SU-DHL-6 (cell line): ENCODE results near the gene LDLRAD2.
A peak's percentile ranks its signal among the peaks of the same experiment; 100 is the strongest.
"Not testable (repeated sequence)": the region's sequence is repeated elsewhere in the genome, so short reads cannot be mapped to it uniquely, and the experiment has no call there.

Experiments
- H2AFZ ChIP-seq: fragments of 200-600 bp; sonication (generic); 2 replicates; pipeline ENCODE4 v1.6.1; 2014; ENCODE audit warnings: low read depth, mild to moderate bottlenecking, moderate library complexity, mixed read lengths, antibody characterized with exemption, low read length; ENCODE audit not compliant: severe bottlenecking
- H3F3A ChIP-seq: fragments of 200-600 bp; shearing (Covaris generic); 2 replicates; pipeline ENCODE4 v1.6.0; 2016; ENCODE audit warnings: antibody characterized with exemption, mild to moderate bottlenecking; ENCODE audit not compliant: insufficient read depth
- H3K27ac ChIP-seq: fragments of 200-600 bp; sonication (generic); 2 replicates; pipeline ENCODE4 v1.5.1; 2016; ENCODE audit warnings: low read depth, mild to moderate bottlenecking, low read length, moderate library complexity, mixed read lengths
- H3K27me3 ChIP-seq: fragments of 200-600 bp; sonication (generic), shearing (Covaris generic); 2 replicates; pipeline ENCODE4 v1.6.0; 2014; ENCODE audit warnings: mild to moderate bottlenecking, low read length
- H3K36me3 ChIP-seq: fragments of 200-600 bp; sonication (generic); 2 replicates; pipeline ENCODE4 v1.6.1; 2014; ENCODE audit warnings: mild to moderate bottlenecking, low read length, mixed read lengths
- H3K4me2 ChIP-seq: fragments of 300-600, 200-600 bp; shearing (Covaris generic), sonication (generic); 2 replicates; pipeline ENCODE4 v1.6.0; 2014; ENCODE audit warnings: low read length, low read depth, mild to moderate bottlenecking; ENCODE audit not compliant: poor library complexity, severe bottlenecking
- H3K4me3 ChIP-seq: fragments of 200-600 bp; sonication (generic); 2 replicates; pipeline ENCODE4 v1.5.1; 2014; ENCODE audit warnings: antibody characterized with exemption, low read length, mild to moderate bottlenecking, mixed read lengths; ENCODE audit not compliant: insufficient read depth, poor library complexity, severe bottlenecking
- H3K79me2 ChIP-seq: fragments of 200-600 bp; sonication (generic); 2 replicates; pipeline ENCODE4 v1.6.1; 2014; ENCODE audit warnings: mild to moderate bottlenecking, low read length, moderate library complexity; ENCODE audit not compliant: insufficient read depth
- H3K9ac ChIP-seq: fragments of 200-600 bp; sonication (generic); 2 replicates; pipeline ENCODE4 v1.7.0; 2014; ENCODE audit warnings: mild to moderate bottlenecking, low read length
- H3K9me2 ChIP-seq: fragments of 200-600 bp; sonication (generic); replicated peaks from 2 replicates; pipeline ENCODE4 v1.6.1; 2014; ENCODE audit warnings: low read length; ENCODE audit not compliant: insufficient read depth
- H3K9me3 ChIP-seq: fragments of 200-600 bp; sonication (generic); 2 replicates; pipeline ENCODE4 v1.6.1; 2014; ENCODE audit warnings: low read length, mixed read lengths; ENCODE audit not compliant: insufficient read depth
- H4K20me1 ChIP-seq: fragments of 200-600 bp; sonication (generic); 2 replicates; pipeline ENCODE4 v1.6.1; 2014; ENCODE audit warnings: low read depth, mild to moderate bottlenecking, antibody characterized with exemption, low read length, moderate library complexity, mixed read lengths
- EZH2phosphoT487 ChIP-seq: fragments of 200-600 bp; sonication (generic), shearing (Covaris generic); conservative IDR thresholded peaks from 2 replicates; pipeline ENCODE4 v1.6.1; 2018; ENCODE audit warnings: mild to moderate bottlenecking, antibody characterized with exemption, low read length, moderate library complexity, mixed read lengths
- TF ChIP-seq, protein P1 (sequence below): fragments of 200-600 bp; sonication (generic); IDR thresholded peaks from one replicate; pipeline ENCODE4 v1.5.1; 2017; ENCODE audit warnings: antibody characterized with exemption, mild to moderate bottlenecking, low read length, moderate library complexity; ENCODE audit not compliant: insufficient read depth, poor library complexity, severe bottlenecking

LDLRAD2 gene

DNA sequence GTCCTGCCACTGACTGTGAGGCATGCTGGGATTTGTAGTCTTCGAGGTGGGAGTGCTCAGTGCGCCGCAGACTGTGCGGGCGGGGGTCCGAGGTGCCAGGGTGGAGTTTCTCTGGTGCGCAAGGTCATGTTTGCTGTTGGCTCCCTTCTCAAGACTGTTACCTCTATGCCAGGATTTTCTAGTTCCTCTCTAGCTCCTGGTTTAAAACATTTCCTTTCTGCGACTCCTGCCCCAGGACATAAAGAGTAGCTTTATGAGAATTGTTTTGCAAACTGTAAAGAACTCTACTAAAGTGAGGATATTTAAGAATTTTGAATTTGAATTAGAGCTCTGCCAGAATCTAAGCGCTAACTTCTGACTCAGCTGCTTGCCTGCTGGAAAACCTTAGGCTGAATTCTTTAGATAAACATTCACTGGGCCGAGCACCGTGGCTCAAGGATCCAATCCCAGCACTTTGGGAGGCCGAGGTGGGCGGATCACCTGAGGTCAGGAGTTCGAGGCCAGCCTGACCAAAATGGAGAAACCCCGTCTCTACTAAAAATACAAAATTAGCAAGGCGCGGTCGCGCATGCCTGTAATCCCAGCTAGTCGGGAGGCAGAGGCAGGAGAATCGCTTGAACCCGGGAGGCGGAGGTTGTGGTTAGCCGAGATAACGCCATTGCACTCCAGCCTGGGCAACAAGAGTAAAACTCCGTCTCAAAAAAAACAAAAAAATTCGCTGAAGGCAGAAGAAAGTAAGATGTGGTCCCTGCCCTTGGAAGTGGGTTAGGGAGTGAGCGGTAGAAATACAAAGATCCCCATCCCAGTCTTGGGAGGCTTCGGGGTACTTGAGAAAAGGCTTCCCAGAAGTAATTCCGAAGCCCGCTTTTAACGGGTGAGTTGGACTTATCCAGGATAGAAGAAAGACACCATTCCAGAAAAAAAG lies 28.1 kb upstream of the LDLRAD2 start:
- Histone ChIP-seq H3K79me2 (peaks cover 38% of the 10 kb centered on the region), H3K9me2 (no peaks in the 10 kb centered on the region), H3F3A (peaks cover 4% of the 10 kb centered on the region; the same call in 1 of the 2 replicates), H3K4me3 (peak overlapping the region; percentile 79), H3K27me3 (no peaks in the 10 kb centered on the region), H3K36me3 (no peaks in the 10 kb centered on the region), H2AFZ (peak overlapping the region; percentile 88), H3K4me2 (peak overlapping the region; percentile 86), H3K9ac (peak overlapping the region; percentile 93), H4K20me1 (no peaks in the 10 kb centered on the region; the same call in 1 of the 2 replicates), H3K27ac (peak overlapping the region; percentile 97), H3K9me3 (no peaks in the 10 kb centered on the region)
- no peak for TF ChIP-seq EZH2phosphoT487
- TF ChIP-seq, protein P1, sequence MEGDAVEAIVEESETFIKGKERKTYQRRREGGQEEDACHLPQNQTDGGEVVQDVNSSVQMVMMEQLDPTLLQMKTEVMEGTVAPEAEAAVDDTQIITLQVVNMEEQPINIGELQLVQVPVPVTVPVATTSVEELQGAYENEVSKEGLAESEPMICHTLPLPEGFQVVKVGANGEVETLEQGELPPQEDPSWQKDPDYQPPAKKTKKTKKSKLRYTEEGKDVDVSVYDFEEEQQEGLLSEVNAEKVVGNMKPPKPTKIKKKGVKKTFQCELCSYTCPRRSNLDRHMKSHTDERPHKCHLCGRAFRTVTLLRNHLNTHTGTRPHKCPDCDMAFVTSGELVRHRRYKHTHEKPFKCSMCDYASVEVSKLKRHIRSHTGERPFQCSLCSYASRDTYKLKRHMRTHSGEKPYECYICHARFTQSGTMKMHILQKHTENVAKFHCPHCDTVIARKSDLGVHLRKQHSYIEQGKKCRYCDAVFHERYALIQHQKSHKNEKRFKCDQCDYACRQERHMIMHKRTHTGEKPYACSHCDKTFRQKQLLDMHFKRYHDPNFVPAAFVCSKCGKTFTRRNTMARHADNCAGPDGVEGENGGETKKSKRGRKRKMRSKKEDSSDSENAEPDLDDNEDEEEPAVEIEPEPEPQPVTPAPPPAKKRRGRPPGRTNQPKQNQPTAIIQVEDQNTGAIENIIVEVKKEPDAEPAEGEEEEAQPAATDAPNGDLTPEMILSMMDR = no peak

- not testable (repeated sequence) for H3K27me3 ChIP-seq, H3K9me2 ChIP-seq, H3F3A ChIP-seq, H3K27ac ChIP-seq, H3K9ac ChIP-seq, H3K36me3 ChIP-seq, H2AFZ ChIP-seq, H3K4me3 ChIP-seq, H4K20me1 ChIP-seq, H3K4me2 ChIP-seq, H3K9me3 ChIP-seq
- peaks cover 19% of the 10 kb centered on the region for H3K79me2 ChIP-seq
Observed at GRCh38 chr1:21785764-21786163, 26.3 kb upstream of the LDLRAD2 start.

- TF ChIP-seq EZH2phosphoT487 = no peak
- TF ChIP-seq, protein P1 = no peak
Observed at GRCh38 chr1:21786640-21787039, 25.4 kb upstream of the LDLRAD2 start.

DNA sequence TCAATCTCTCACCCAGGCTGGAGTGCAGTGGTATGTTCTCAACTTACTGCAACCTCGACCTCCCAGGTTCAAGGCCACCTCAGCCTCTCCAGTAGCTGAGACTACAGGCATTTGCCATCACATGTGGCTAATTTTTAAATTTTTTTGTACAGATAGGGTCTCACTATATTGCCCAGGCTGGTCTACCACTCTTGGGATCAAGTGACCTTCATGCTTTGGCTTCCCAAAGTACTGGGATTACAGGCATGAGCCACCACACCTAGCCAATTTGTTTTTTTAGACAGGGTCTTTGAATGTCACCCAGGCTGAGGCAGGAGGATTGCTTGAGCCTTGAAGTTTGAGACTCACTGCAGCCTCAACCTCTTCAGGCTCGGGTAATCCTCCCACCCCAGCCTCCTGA lies 19.0 kb upstream of the LDLRAD2 start:
- H2AFZ ChIP-seq = no peak overlapping the region
- no peaks in the 10 kb centered on the region; the same call in 1 of the 2 replicates for H3K27me3 ChIP-seq
- no peaks in the 10 kb centered on the region for H3K9me2 ChIP-seq
- H3K79me2 ChIP-seq = no peaks in the 10 kb centered on the region
- H4K20me1 ChIP-seq = no peaks in the 10 kb centered on the region
- no peak overlapping the region for H3K4me2 ChIP-seq
- no peak overlapping the region for H3K27ac ChIP-seq
- H3K9me3 ChIP-seq = peaks cover 9% of the 10 kb centered on the region
- H3K9ac ChIP-seq = no peak overlapping the region
- H3K36me3 ChIP-seq = no peaks in the 10 kb centered on the region
- TF ChIP-seq, protein P1 = no peak
- TF ChIP-seq EZH2phosphoT487 = no peak
- H3F3A ChIP-seq = no peaks in the 10 kb centered on the region
- H3K4me3 ChIP-seq = no peak overlapping the region

More at GRCh38 chr1:21786640-21787039, 25.4 kb upstream of the LDLRAD2 start:
- Histone ChIP-seq H3K27ac (no peak overlapping the region), H3K4me3 (no peak overlapping the region), H3K9ac (no peak overlapping the region), H3F3A (peaks cover 4% of the 10 kb centered on the region; the same call in 1 of the 2 replicates), H4K20me1 (no peaks in the 10 kb centered on the region), H2AFZ (no peak overlapping the region), H3K79me2 (peaks cover 12% of the 10 kb centered on the region), H3K9me3 (no peaks in the 10 kb centered on the region), H3K9me2 (no peaks in the 10 kb centered on the region), H3K36me3 (no peaks in the 10 kb centered on the region), H3K27me3 (no peaks in the 10 kb centered on the region), H3K4me2 (no peak overlapping the region)
